ENCODE results near the gene BUB1B.

Gene BUB1B

GRCh38 chr15:40183636-40184463 is 23.0 kb downstream of the BUB1B start:
- H3K36me3 ChIP-seq (ENCODE audit: control insufficient read depth, insufficient read depth, low read length) = peaks cover 7% of the 10 kb centered on the region; the same call in 1 of the 2 replicates

GRCh38 chr15:40190591-40190990 is 29.7 kb downstream of the BUB1B start:
- no peaks in the 10 kb centered on the region for H3K9me3 ChIP-seq (ENCODE audit: control insufficient read depth, insufficient read depth, low read length)
- H3K36me3 ChIP-seq (ENCODE audit: control insufficient read depth, insufficient read depth, low read length) = peaks cover 8% of the 10 kb centered on the region; the same call in 1 of the 2 replicates
- DNase-seq (ENCODE audit: low read depth, low spot score) = no peak
- H3K4me1 ChIP-seq (ENCODE audit: control insufficient read depth, insufficient read depth, low read length) = no peaks in the 10 kb centered on the region
- no peak overlapping the region for H3K27ac ChIP-seq (ENCODE audit: low read length)
- H3K27me3 ChIP-seq (ENCODE audit: control insufficient read depth, insufficient read depth, low read length) = no peaks in the 10 kb centered on the region
- WGBS (ENCODE audit: insufficient coverage, insufficient read length) = no CpG with 5 or more reads among the region's 6 CpGs
- no peak overlapping the region for H3K4me3 ChIP-seq (ENCODE audit: low read length)

More at GRCh38 chr15:40183636-40184463, 23.0 kb downstream of the BUB1B start:
- Histone ChIP-seq H3K27ac (ENCODE audit: low read length) (no peak overlapping the region), H3K9me3 (ENCODE audit: control insufficient read depth, insufficient read depth, low read length) (no peaks in the 10 kb centered on the region), H3K4me3 (ENCODE audit: low read length) (no peak overlapping the region), H3K27me3 (ENCODE audit: control insufficient read depth, insufficient read depth, low read length) (no peaks in the 10 kb centered on the region), H3K4me1 (ENCODE audit: control insufficient read depth, insufficient read depth, low read length) (no peaks in the 10 kb centered on the region)
- no CpG with 5 or more reads among the region's 9 CpGs for WGBS (ENCODE audit: insufficient coverage, insufficient read length)
- no peak for DNase-seq (ENCODE audit: low read depth, low spot score)

- Histone ChIP-seq H3K27me3 (ENCODE audit: control insufficient read depth, insufficient read depth, low read length) (no peaks in the 10 kb centered on the region), H3K4me1 (ENCODE audit: control insufficient read depth, insufficient read depth, low read length) (no peaks in the 10 kb centered on the region), H3K4me3 (ENCODE audit: low read length) (no peak overlapping the region), H3K9me3 (ENCODE audit: control insufficient read depth, insufficient read depth, low read length) (no peaks in the 10 kb centered on the region), H3K27ac (ENCODE audit: low read length) (no peak overlapping the region), H3K36me3 (ENCODE audit: control insufficient read depth, insufficient read depth, low read length) (peaks cover 12% of the 10 kb centered on the region; the same call in 1 of the 2 replicates)
- no peak for DNase-seq (ENCODE audit: low read depth, low spot score)
- WGBS (ENCODE audit: insufficient coverage, insufficient read length) = no CpG with 5 or more reads among the region's 1 CpG
Observed at GRCh38 chr15:40192942-40193341, 32.1 kb downstream of the BUB1B start.

- H3K27me3 ChIP-seq (ENCODE audit: control insufficient read depth, insufficient read depth, low read length) = no peaks in the 10 kb centered on the region
- H3K4me3 ChIP-seq (ENCODE audit: low read length) = no peak overlapping the region
- WGBS (ENCODE audit: insufficient coverage, insufficient read length) = no CpG with 5 or more reads among the region's 1 CpG
- no peaks in the 10 kb centered on the region for H3K4me1 ChIP-seq (ENCODE audit: control insufficient read depth, insufficient read depth, low read length)
- H3K27ac ChIP-seq (ENCODE audit: low read length) = no peak overlapping the region
- no peak for DNase-seq (ENCODE audit: low read depth, low spot score)
- peaks cover 17% of the 10 kb centered on the region; the same call in 1 of the 2 replicates for H3K36me3 ChIP-seq (ENCODE audit: control insufficient read depth, insufficient read depth, low read length)
- no peaks in the 10 kb centered on the region for H3K9me3 ChIP-seq (ENCODE audit: control insufficient read depth, insufficient read depth, low read length)
Observed at GRCh38 chr15:40197434-40197833, 36.6 kb downstream of the BUB1B start.

- Histone ChIP-seq H3K9me3 (ENCODE audit: control insufficient read depth, insufficient read depth, low read length) (no peaks in the 10 kb centered on the region), H3K4me3 (ENCODE audit: low read length) (no peak overlapping the region), H3K27ac (ENCODE audit: low read length) (no peak overlapping the region), H3K4me1 (ENCODE audit: control insufficient read depth, insufficient read depth, low read length) (no peaks in the 10 kb centered on the region), H3K36me3 (ENCODE audit: control insufficient read depth, insufficient read depth, low read length) (peaks cover 15% of the 10 kb centered on the region; the same call in 1 of the 2 replicates), H3K27me3 (ENCODE audit: control insufficient read depth, insufficient read depth, low read length) (no peaks in the 10 kb centered on the region)
- no peak for DNase-seq (ENCODE audit: low read depth, low spot score)
- no CpG with 5 or more reads among the region's 1 CpG for WGBS (ENCODE audit: insufficient coverage, insufficient read length)
Observed at GRCh38 chr15:40198355-40199085, 37.7 kb downstream of the BUB1B start.

- Histone ChIP-seq H3K9me3 (ENCODE audit: control insufficient read depth, insufficient read depth, low read length) (no peaks in the 10 kb centered on the region), H3K4me3 (ENCODE audit: low read length) (no peak overlapping the region), H3K36me3 (ENCODE audit: control insufficient read depth, insufficient read depth, low read length) (peaks cover 15% of the 10 kb centered on the region; the same call in 1 of the 2 replicates), H3K27ac (ENCODE audit: low read length) (no peak overlapping the region), H3K27me3 (ENCODE audit: control insufficient read depth, insufficient read depth, low read length) (no peaks in the 10 kb centered on the region), H3K4me1 (ENCODE audit: control insufficient read depth, insufficient read depth, low read length) (no peaks in the 10 kb centered on the region)
- no peak for DNase-seq (ENCODE audit: low read depth, low spot score)
- no CpG with 5 or more reads among the region's 1 CpG for WGBS (ENCODE audit: insufficient coverage, insufficient read length)
Observed at GRCh38 chr15:40204100-40204499, 43.2 kb downstream of the BUB1B start.

- Histone ChIP-seq H3K36me3 (ENCODE audit: control insufficient read depth, insufficient read depth, low read length) (peaks cover 21% of the 10 kb centered on the region; the same call in 1 of the 2 replicates), H3K27me3 (ENCODE audit: control insufficient read depth, insufficient read depth, low read length) (no peaks in the 10 kb centered on the region), H3K4me3 (ENCODE audit: low read length) (no peak overlapping the region), H3K9me3 (ENCODE audit: control insufficient read depth, insufficient read depth, low read length) (no peaks in the 10 kb centered on the region), H3K4me1 (ENCODE audit: control insufficient read depth, insufficient read depth, low read length) (no peaks in the 10 kb centered on the region), H3K27ac (ENCODE audit: low read length) (no peak overlapping the region)
- DNase-seq (ENCODE audit: low read depth, low spot score) = peak; percentile 50
- no CpG with 5 or more reads among the region's 6 CpGs for WGBS (ENCODE audit: insufficient coverage, insufficient read length)
Observed at GRCh38 chr15:40217166-40217824, 56.4 kb downstream of the BUB1B start.

- DNase-seq (ENCODE audit: low read depth, low spot score) = no peak
- Histone ChIP-seq H3K27me3 (ENCODE audit: control insufficient read depth, insufficient read depth, low read length) (no peaks in the 10 kb centered on the region), H3K4me1 (ENCODE audit: control insufficient read depth, insufficient read depth, low read length) (no peaks in the 10 kb centered on the region), H3K4me3 (ENCODE audit: low read length) (no peak overlapping the region), H3K27ac (ENCODE audit: low read length) (no peak overlapping the region), H3K36me3 (ENCODE audit: control insufficient read depth, insufficient read depth, low read length) (peaks cover 21% of the 10 kb centered on the region; the same call in 1 of the 2 replicates), H3K9me3 (ENCODE audit: control insufficient read depth, insufficient read depth, low read length) (no peaks in the 10 kb centered on the region)
- no CpG with 5 or more reads among the region's 1 CpG for WGBS (ENCODE audit: insufficient coverage, insufficient read length)
Observed at GRCh38 chr15:40219801-40220200, 58.9 kb downstream of the BUB1B start.

- H3K27me3 ChIP-seq (ENCODE audit: control insufficient read depth, insufficient read depth, low read length) = no peaks in the 10 kb centered on the region
- no peak for DNase-seq (ENCODE audit: low read depth, low spot score)
- H3K4me1 ChIP-seq (ENCODE audit: control insufficient read depth, insufficient read depth, low read length) = no peaks in the 10 kb centered on the region
- H3K4me3 ChIP-seq (ENCODE audit: low read length) = no peak overlapping the region
- H3K9me3 ChIP-seq (ENCODE audit: control insufficient read depth, insufficient read depth, low read length) = no peaks in the 10 kb centered on the region
- no peak overlapping the region for H3K27ac ChIP-seq (ENCODE audit: low read length)
- peaks cover 21% of the 10 kb centered on the region; the same call in 1 of the 2 replicates for H3K36me3 ChIP-seq (ENCODE audit: control insufficient read depth, insufficient read depth, low read length)
- WGBS (ENCODE audit: insufficient coverage, insufficient read length) = no CpG with 5 or more reads among the region's 6 CpGs
Observed at GRCh38 chr15:40222131-40222530, 61.3 kb downstream of the BUB1B start.

- no peaks in the 10 kb centered on the region for H3K9me3 ChIP-seq (ENCODE audit: control insufficient read depth, insufficient read depth, low read length)
- H3K36me3 ChIP-seq (ENCODE audit: control insufficient read depth, insufficient read depth, low read length) = peaks cover 19% of the 10 kb centered on the region; the same call in 1 of the 2 replicates
- no peak for DNase-seq (ENCODE audit: low read depth, low spot score)
- H3K4me3 ChIP-seq (ENCODE audit: low read length) = no peak overlapping the region
- no peak overlapping the region for H3K27ac ChIP-seq (ENCODE audit: low read length)
- no peaks in the 10 kb centered on the region for H3K27me3 ChIP-seq (ENCODE audit: control insufficient read depth, insufficient read depth, low read length)
- no peaks in the 10 kb centered on the region for H3K4me1 ChIP-seq (ENCODE audit: control insufficient read depth, insufficient read depth, low read length)
Observed at GRCh38 chr15:40226736-40227135, 65.9 kb downstream of the BUB1B start.
